HEK293 (cell line): ENCODE measurements around the gene MATR3.
A peak's percentile ranks its signal among the peaks of the same experiment; 100 is the strongest.

ENCODE experiments used
- KLF10 ChIP-seq: fragments of 450-650 bp; IDR thresholded peaks from 2 replicates; pipeline ENCODE4 v1.5.1; 2018; ENCODE audit warnings: missing biosample characterization, mild to moderate bottlenecking, missing genetic modification characterization
- SCRT1 ChIP-seq: fragments of 450-650 bp; formaldehyde crosslinking; IDR thresholded peaks from 2 replicates; pipeline ENCODE4 v1.5.1; 2016; ENCODE audit warnings: missing biosample characterization, missing genetic modification characterization, borderline replicate concordance
- SP2 ChIP-seq: fragments of 450-650 bp; formaldehyde crosslinking; IDR thresholded peaks from 2 replicates; pipeline ENCODE4 v1.5.1; 2016; ENCODE audit warnings: missing biosample characterization, missing genetic modification characterization
- ZBTB21 ChIP-seq: fragments of 450-650 bp; formaldehyde crosslinking; IDR thresholded peaks from 2 replicates; pipeline ENCODE4 v1.5.1; 2017; ENCODE audit warnings: missing biosample characterization, missing genetic modification characterization
- ZFHX2 ChIP-seq: fragments of 450-650 bp; formaldehyde crosslinking; conservative IDR thresholded peaks from 2 replicates; pipeline ENCODE4 v1.5.1; 2016; ENCODE audit warnings: missing biosample characterization, missing genetic modification characterization
- ZFP37 ChIP-seq: fragments of 450-650 bp; formaldehyde crosslinking; IDR thresholded peaks from 2 replicates; pipeline ENCODE4 v1.5.1; 2016; ENCODE audit warnings: missing biosample characterization, missing genetic modification characterization
- ZNF10 ChIP-seq: fragments of 450-650 bp; formaldehyde crosslinking; IDR thresholded peaks from 2 replicates; pipeline ENCODE4 v1.5.1; 2017; ENCODE audit warnings: missing biosample characterization, missing genetic modification characterization
- ZNF133 ChIP-seq: fragments of 450-650 bp; formaldehyde crosslinking; IDR thresholded peaks from 2 replicates; pipeline ENCODE4 v1.5.1; 2016; ENCODE audit warnings: missing biosample characterization, missing genetic modification characterization
- ZNF140 ChIP-seq: fragments of 450-650 bp; formaldehyde crosslinking; IDR thresholded peaks from 2 replicates; pipeline ENCODE4 v1.5.1; 2016; ENCODE audit warnings: missing biosample characterization, missing genetic modification characterization
- ZNF202 ChIP-seq: fragments of 450-650 bp; formaldehyde crosslinking; IDR thresholded peaks from 2 replicates; pipeline ENCODE4 v1.5.1; 2016; ENCODE audit warnings: missing biosample characterization, missing genetic modification characterization, borderline replicate concordance
- ZNF335 ChIP-seq: fragments of 450-650 bp; formaldehyde crosslinking; conservative IDR thresholded peaks from 2 replicates; pipeline ENCODE4 v1.5.1; 2016; ENCODE audit warnings: missing biosample characterization, missing genetic modification characterization
- ZNF366 ChIP-seq: fragments of 450-650 bp; formaldehyde crosslinking; conservative IDR thresholded peaks from 2 replicates; pipeline ENCODE4 v1.5.1; 2016; ENCODE audit warnings: missing biosample characterization, missing genetic modification characterization
- ZNF560 ChIP-seq: fragments of 450-650 bp; formaldehyde crosslinking; IDR thresholded peaks from 2 replicates; pipeline ENCODE4 v1.5.1; 2017; ENCODE audit warnings: missing biosample characterization, missing genetic modification characterization, borderline replicate concordance
- ZNF664 ChIP-seq: fragments of 450-650 bp; formaldehyde crosslinking; IDR thresholded peaks from 2 replicates; pipeline ENCODE4 v1.5.1; 2016; ENCODE audit warnings: missing biosample characterization, missing genetic modification characterization
- ZNF677 ChIP-seq: fragments of 450-650 bp; IDR thresholded peaks from 2 replicates; pipeline ENCODE4 v1.5.0; 2018; ENCODE audit warnings: missing biosample characterization, mild to moderate bottlenecking, missing genetic modification characterization, moderate library complexity
- ZNF747 ChIP-seq: fragments of 450-650 bp; formaldehyde crosslinking; IDR thresholded peaks from 2 replicates; pipeline ENCODE4 v1.5.1; 2016; ENCODE audit warnings: missing biosample characterization, missing genetic modification characterization
- TF ChIP-seq, protein P1 (sequence below): fragments of 450-650 bp; formaldehyde crosslinking; conservative IDR thresholded peaks from 2 replicates; pipeline ENCODE4 v1.5.1; 2016; ENCODE audit warnings: low read depth, missing biosample characterization, missing genetic modification characterization
- TF ChIP-seq, protein P2 (sequence below): fragments of 450-650 bp; formaldehyde crosslinking; IDR thresholded peaks from 2 replicates; pipeline ENCODE4 v1.5.1; 2016; ENCODE audit warnings: missing biosample characterization, missing genetic modification characterization
- TF ChIP-seq, protein P3 (sequence below): fragments of 450-650 bp; formaldehyde crosslinking; IDR thresholded peaks from 2 replicates; pipeline ENCODE4 v1.5.1; 2017; ENCODE audit warnings: missing biosample characterization, missing genetic modification characterization
- TF ChIP-seq, protein P4 (sequence below): fragments of 450-650 bp; formaldehyde crosslinking; IDR thresholded peaks from 2 replicates; pipeline ENCODE4 v1.5.0; 2017; ENCODE audit warnings: missing biosample characterization, missing genetic modification characterization, borderline replicate concordance
- TF ChIP-seq, protein P5 (sequence below): fragments of 450-650 bp; formaldehyde crosslinking; IDR thresholded peaks from 2 replicates; pipeline ENCODE4 v1.5.1; 2017; ENCODE audit warnings: missing biosample characterization, missing genetic modification characterization
- TF ChIP-seq, protein P6 (sequence below): sonication (generic); formaldehyde crosslinking; IDR thresholded peaks from 2 replicates; pipeline ENCODE4 v1.8.1; 2022; ENCODE audit warnings: mild to moderate bottlenecking, moderate library complexity, missing genetic modification reagents
- TF ChIP-seq, protein P7 (sequence below): fragments of 450-650 bp; formaldehyde crosslinking; IDR thresholded peaks from 2 replicates; pipeline ENCODE4 v1.5.1; 2016; ENCODE audit warnings: missing biosample characterization, missing genetic modification characterization, low read depth

MATR3 gene

DNA sequence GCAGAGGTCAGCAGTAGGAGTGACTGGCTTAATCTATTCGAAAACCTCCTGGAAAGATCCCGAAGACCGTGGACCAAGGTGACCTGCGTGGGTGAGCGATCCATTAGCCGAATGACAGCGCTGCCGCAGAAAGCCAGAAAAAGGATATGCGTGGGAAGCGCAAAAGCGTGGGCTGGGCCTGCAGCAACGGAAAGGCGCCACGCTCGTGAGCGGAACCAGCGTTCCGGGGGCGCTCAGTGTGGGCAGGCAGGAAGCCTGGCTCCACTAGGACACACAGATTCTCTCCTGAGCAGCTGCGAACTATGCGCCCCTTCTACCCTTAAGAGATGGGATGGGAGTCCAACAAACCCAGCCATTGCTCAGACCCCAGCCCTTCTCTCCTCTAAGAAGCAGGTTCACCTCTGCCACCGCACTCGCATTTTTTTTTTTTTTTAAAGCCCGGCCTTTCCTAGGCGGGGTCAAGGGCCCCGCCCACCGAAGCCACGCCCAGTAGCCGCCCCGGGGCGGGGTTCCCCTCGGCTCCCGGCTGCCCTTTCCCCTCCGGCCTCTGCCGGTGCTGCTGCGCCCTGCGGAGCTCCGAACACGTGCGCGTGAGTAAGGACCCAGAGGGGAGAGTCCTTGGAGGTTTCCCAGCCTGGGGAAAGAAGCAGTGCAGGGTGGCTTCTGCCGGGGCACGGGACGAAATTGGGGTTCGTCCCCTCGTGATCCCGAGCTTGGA is 19.8 kb upstream of the MATR3 start (continued):
- TF ChIP-seq, protein P1, sequence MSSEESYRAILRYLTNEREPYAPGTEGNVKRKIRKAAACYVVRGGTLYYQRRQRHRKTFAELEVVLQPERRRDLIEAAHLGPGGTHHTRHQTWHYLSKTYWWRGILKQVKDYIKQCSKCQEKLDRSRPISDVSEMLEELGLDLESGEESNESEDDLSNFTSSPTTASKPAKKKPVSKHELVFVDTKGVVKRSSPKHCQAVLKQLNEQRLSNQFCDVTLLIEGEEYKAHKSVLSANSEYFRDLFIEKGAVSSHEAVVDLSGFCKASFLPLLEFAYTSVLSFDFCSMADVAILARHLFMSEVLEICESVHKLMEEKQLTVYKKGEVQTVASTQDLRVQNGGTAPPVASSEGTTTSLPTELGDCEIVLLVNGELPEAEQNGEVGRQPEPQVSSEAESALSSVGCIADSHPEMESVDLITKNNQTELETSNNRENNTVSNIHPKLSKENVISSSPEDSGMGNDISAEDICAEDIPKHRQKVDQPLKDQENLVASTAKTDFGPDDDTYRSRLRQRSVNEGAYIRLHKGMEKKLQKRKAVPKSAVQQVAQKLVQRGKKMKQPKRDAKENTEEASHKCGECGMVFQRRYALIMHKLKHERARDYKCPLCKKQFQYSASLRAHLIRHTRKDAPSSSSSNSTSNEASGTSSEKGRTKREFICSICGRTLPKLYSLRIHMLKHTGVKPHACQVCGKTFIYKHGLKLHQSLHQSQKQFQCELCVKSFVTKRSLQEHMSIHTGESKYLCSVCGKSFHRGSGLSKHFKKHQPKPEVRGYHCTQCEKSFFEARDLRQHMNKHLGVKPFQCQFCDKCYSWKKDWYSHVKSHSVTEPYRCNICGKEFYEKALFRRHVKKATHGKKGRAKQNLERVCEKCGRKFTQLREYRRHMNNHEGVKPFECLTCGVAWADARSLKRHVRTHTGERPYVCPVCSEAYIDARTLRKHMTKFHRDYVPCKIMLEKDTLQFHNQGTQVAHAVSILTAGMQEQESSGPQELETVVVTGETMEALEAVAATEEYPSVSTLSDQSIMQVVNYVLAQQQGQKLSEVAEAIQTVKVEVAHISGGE (tag by site-specific recombination), result peak; percentile 51
- TF ChIP-seq ZNF747 (tag by site-specific recombination), result no peak
- TF ChIP-seq, protein P2, sequence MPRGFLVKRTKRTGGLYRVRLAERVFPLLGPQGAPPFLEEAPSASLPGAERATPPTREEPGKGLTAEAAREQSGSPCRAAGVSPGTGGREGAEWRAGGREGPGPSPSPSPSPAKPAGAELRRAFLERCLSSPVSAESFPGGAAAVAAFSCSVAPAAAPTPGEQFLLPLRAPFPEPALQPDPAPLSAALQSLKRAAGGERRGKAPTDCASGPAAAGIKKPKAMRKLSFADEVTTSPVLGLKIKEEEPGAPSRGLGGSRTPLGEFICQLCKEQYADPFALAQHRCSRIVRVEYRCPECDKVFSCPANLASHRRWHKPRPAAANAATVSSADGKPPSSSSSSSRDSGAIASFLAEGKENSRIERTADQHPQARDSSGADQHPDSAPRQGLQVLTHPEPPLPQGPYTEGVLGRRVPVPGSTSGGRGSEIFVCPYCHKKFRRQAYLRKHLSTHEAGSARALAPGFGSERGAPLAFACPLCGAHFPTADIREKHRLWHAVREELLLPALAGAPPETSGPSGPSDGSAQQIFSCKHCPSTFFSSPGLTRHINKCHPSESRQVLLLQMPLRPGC (tag by site-specific recombination), result peak; percentile 3
- no peak for TF ChIP-seq ZNF560 (tag by site-specific recombination)
- TF ChIP-seq KLF10 (tag by site-specific recombination), result peak; percentile 95
- no peak for TF ChIP-seq SCRT1 (tag by site-specific recombination)
- peak; percentile 100 for TF ChIP-seq ZFHX2
- no peak for TF ChIP-seq ZNF133
- TF ChIP-seq, protein P3, sequence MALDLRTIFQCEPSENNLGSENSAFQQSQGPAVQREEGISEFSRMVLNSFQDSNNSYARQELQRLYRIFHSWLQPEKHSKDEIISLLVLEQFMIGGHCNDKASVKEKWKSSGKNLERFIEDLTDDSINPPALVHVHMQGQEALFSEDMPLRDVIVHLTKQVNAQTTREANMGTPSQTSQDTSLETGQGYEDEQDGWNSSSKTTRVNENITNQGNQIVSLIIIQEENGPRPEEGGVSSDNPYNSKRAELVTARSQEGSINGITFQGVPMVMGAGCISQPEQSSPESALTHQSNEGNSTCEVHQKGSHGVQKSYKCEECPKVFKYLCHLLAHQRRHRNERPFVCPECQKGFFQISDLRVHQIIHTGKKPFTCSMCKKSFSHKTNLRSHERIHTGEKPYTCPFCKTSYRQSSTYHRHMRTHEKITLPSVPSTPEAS, result peak; percentile 37; the same call in 1 of the 2 replicates
- TF ChIP-seq ZNF202, result no peak
- TF ChIP-seq ZNF366 (tag by site-specific recombination), result peak; percentile 49
- TF ChIP-seq, protein P4, sequence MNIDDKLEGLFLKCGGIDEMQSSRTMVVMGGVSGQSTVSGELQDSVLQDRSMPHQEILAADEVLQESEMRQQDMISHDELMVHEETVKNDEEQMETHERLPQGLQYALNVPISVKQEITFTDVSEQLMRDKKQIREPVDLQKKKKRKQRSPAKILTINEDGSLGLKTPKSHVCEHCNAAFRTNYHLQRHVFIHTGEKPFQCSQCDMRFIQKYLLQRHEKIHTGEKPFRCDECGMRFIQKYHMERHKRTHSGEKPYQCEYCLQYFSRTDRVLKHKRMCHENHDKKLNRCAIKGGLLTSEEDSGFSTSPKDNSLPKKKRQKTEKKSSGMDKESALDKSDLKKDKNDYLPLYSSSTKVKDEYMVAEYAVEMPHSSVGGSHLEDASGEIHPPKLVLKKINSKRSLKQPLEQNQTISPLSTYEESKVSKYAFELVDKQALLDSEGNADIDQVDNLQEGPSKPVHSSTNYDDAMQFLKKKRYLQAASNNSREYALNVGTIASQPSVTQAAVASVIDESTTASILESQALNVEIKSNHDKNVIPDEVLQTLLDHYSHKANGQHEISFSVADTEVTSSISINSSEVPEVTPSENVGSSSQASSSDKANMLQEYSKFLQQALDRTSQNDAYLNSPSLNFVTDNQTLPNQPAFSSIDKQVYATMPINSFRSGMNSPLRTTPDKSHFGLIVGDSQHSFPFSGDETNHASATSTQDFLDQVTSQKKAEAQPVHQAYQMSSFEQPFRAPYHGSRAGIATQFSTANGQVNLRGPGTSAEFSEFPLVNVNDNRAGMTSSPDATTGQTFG, result no peak
- TF ChIP-seq, protein P5, sequence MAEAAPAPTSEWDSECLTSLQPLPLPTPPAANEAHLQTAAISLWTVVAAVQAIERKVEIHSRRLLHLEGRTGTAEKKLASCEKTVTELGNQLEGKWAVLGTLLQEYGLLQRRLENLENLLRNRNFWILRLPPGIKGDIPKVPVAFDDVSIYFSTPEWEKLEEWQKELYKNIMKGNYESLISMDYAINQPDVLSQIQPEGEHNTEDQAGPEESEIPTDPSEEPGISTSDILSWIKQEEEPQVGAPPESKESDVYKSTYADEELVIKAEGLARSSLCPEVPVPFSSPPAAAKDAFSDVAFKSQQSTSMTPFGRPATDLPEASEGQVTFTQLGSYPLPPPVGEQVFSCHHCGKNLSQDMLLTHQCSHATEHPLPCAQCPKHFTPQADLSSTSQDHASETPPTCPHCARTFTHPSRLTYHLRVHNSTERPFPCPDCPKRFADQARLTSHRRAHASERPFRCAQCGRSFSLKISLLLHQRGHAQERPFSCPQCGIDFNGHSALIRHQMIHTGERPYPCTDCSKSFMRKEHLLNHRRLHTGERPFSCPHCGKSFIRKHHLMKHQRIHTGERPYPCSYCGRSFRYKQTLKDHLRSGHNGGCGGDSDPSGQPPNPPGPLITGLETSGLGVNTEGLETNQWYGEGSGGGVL, result no peak
- no peak; the same call in 1 of the 2 replicates for TF ChIP-seq ZFP37 (tag by site-specific recombination)
- peak; percentile 46; the same call in 1 of the 2 replicates for TF ChIP-seq ZNF10 (tag by site-specific recombination)
- TF ChIP-seq, protein P6, sequence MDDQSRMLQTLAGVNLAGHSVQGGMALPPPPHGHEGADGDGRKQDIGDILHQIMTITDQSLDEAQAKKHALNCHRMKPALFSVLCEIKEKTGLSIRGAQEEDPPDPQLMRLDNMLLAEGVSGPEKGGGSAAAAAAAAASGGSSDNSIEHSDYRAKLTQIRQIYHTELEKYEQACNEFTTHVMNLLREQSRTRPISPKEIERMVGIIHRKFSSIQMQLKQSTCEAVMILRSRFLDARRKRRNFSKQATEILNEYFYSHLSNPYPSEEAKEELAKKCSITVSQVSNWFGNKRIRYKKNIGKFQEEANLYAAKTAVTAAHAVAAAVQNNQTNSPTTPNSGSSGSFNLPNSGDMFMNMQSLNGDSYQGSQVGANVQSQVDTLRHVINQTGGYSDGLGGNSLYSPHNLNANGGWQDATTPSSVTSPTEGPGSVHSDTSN, result 0 out of 2 replicates have a peak, but pooled peaks have one; percentile 33
- no peak for TF ChIP-seq ZNF677 (tag by site-specific recombination)
- TF ChIP-seq ZNF664 (tag by site-specific recombination), result no peak
- no peak for TF ChIP-seq ZBTB21 (tag by site-specific recombination)
- TF ChIP-seq SP2 (tag by site-specific recombination), result peak; percentile 89
- no peak for TF ChIP-seq ZNF140 (tag by site-specific recombination)
- TF ChIP-seq ZNF335 (tag by site-specific recombination), result 0 out of 2 replicates have a peak, but pooled peaks have one; percentile 95
- TF ChIP-seq, protein P7, sequence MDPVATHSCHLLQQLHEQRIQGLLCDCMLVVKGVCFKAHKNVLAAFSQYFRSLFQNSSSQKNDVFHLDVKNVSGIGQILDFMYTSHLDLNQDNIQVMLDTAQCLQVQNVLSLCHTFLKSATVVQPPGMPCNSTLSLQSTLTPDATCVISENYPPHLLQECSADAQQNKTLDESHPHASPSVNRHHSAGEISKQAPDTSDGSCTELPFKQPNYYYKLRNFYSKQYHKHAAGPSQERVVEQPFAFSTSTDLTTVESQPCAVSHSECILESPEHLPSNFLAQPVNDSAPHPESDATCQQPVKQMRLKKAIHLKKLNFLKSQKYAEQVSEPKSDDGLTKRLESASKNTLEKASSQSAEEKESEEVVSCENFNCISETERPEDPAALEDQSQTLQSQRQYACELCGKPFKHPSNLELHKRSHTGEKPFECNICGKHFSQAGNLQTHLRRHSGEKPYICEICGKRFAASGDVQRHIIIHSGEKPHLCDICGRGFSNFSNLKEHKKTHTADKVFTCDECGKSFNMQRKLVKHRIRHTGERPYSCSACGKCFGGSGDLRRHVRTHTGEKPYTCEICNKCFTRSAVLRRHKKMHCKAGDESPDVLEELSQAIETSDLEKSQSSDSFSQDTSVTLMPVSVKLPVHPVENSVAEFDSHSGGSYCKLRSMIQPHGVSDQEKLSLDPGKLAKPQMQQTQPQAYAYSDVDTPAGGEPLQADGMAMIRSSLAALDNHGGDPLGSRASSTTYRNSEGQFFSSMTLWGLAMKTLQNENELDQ (tag by site-specific recombination), result no peak
